GM12878 (cell line): ENCODE results near the gene DOLPP1. TPM values are rescaled to one million over a fixed set of nuclear protein-coding genes. Genes with fewer than 3 reads are reported as not detected.

Experiments
- ATAC-seq: fragments of 200-7000 bp; cut with Tn5 transposase; 3 replicates; pipeline ENCODE4 v1.9.1; 2020; ENCODE audit warnings: mild to moderate bottlenecking, moderate library complexity
- BruUV-seq: library from RNA; stranded (reverse); fragments of 400-500 nt; replicated peaks from 2 replicates; lab custom pipeline; 2021; lab: Mats Ljungman, UMichigan
- CTCF ChIA-PET: fragments of 300-600 bp; sonication (Branson Sonifier 250); formaldehyde crosslinking; extraction: SDS; loops from one replicate; lab custom pipeline; 2021; ENCODE audit warnings: inconsistent platforms; lab: Yijun Ruan, JAX
- POLR2A ChIA-PET: fragments of 350-600 bp; formaldehyde crosslinking; extraction: SDS; loops from one replicate; lab custom pipeline; 2021; ENCODE audit warnings: inconsistent platforms; lab: Charles Lee
- RAD21 ChIA-PET: fragments of 300-600 bp; sonication (Branson Sonifier 250); formaldehyde crosslinking; loops from one replicate; lab custom pipeline; 2023; ENCODE audit warnings: antibody characterized with exemption; ENCODE audit not compliant: unreplicated experiment; lab: Charles Lee
- SMC1A ChIA-PET: fragments of 300-600 bp; sonication (Branson Sonifier 250); formaldehyde crosslinking; loops from one replicate; lab custom pipeline; 2023; ENCODE audit not compliant: unreplicated experiment, uncharacterized antibody; lab: Charles Lee
- DNase-seq: peaks from one replicate; pipeline ENCODE4 v3.0.0-alpha.2; 2011; ENCODE audit warnings: low read depth, low spot score
- FAIRE-seq: peaks from 3 replicates; lab custom pipeline; 2011; peaks lifted over from hg19 to GRCh38; lab: Jason Lieb, UNC
- H2AFZ ChIP-seq: 2 replicates; pipeline ENCODE4 v1.6.0; 2011; ENCODE audit warnings: low read depth, low read length, control low read depth; ENCODE audit not compliant: control insufficient read depth
- H3K27ac ChIP-seq: 2 replicates; pipeline ENCODE4 v1.5.1; 2011; ENCODE audit warnings: control low read depth; ENCODE audit not compliant: control insufficient read depth, insufficient read depth
- H3K27me3 ChIP-seq, 2 experiments: replicated peaks in 1 of 2; 2 replicates each; pipeline versions ENCODE4 v1.6.0 to v1.6.1; 2011; ENCODE audit warnings: low read length in 1 of 2; ENCODE audit not compliant: control insufficient read depth in 2 of 2, insufficient read depth in 2 of 2
- H3K36me3 ChIP-seq, 2 experiments: 2 replicates each; pipeline ENCODE4 v1.5.1; 2011; ENCODE audit warnings: low read length in 1 of 2; ENCODE audit not compliant: control insufficient read depth in 2 of 2, insufficient read depth in 2 of 2
- H3K4me1 ChIP-seq: 2 replicates; pipeline ENCODE4 v1.6.1; 2011; ENCODE audit warnings: mild to moderate bottlenecking, low read length, moderate library complexity, mixed read lengths; ENCODE audit not compliant: control insufficient read depth, insufficient read depth
- H3K4me2 ChIP-seq: 2 replicates; pipeline ENCODE4 v1.6.0; 2011; ENCODE audit warnings: control low read depth; ENCODE audit not compliant: control insufficient read depth, insufficient read depth
- H3K4me3 ChIP-seq: fragments of 200-600 bp; sonication (generic); 2 replicates; pipeline ENCODE4 v1.5.1; 2016
- H3K79me2 ChIP-seq: 2 replicates; pipeline ENCODE4 v1.6.0; 2011; ENCODE audit warnings: low read length; ENCODE audit not compliant: control insufficient read depth, insufficient read depth
- H3K9ac ChIP-seq: 2 replicates; pipeline ENCODE4 v1.8.0; 2011; ENCODE audit warnings: low read length, control low read depth, mixed read lengths; ENCODE audit not compliant: control insufficient read depth, insufficient read depth
- H3K9me3 ChIP-seq: replicated peaks from 3 replicates; pipeline ENCODE4 v1.5.1; 2011; ENCODE audit warnings: mild to moderate bottlenecking, low read length; ENCODE audit not compliant: control insufficient read depth, insufficient read depth
- H4K20me1 ChIP-seq: 2 replicates; pipeline ENCODE4 v1.6.0; 2011; ENCODE audit not compliant: control insufficient read depth, insufficient read depth
- BMI1 ChIP-seq: fragments of 450-650 bp; IDR thresholded peaks from 2 replicates; pipeline ENCODE4 v1.6.1; 2016; ENCODE audit warnings: mild to moderate bottlenecking, moderate library complexity, borderline replicate concordance
- CEBPB ChIP-seq, 2 experiments: fragments of 150-350 bp in 1 of 2; IDR thresholded peaks; 2 replicates each; pipeline ENCODE4 v1.6.1; 2012 to 2014; ENCODE audit warnings: low read depth in 2 of 2, low read length in 2 of 2, borderline replicate concordance in 1 of 2, inconsistent platforms in 1 of 2
- EGR1 ChIP-seq, 2 experiments: IDR thresholded peaks; 1 replicate in 1 of 2; 2 replicates in 1 of 2; pipeline ENCODE4 v1.6.1; 2011 to 2012; ENCODE audit warnings: low read depth in 2 of 2, low read length in 2 of 2, borderline replicate concordance in 1 of 2, mild to moderate bottlenecking in 1 of 2, moderate library complexity in 1 of 2
- IKZF2 ChIP-seq, 2 experiments: fragments of 450-650 bp; IDR thresholded peaks; 2 replicates each; pipeline ENCODE4 v1.6.1; 2017; ENCODE audit warnings: mild to moderate bottlenecking in 2 of 2, moderate library complexity in 2 of 2
- JUND ChIP-seq: IDR thresholded peaks from 2 replicates; pipeline ENCODE4 v1.6.1; 2012; ENCODE audit warnings: low read depth, mild to moderate bottlenecking, low read length, improper control_type of control experiment, moderate library complexity
- LARP7 ChIP-seq: fragments of 450-650 bp; IDR thresholded peaks from 2 replicates; pipeline ENCODE4 v1.6.1; 2017; ENCODE audit warnings: mild to moderate bottlenecking
- MEF2A ChIP-seq: IDR thresholded peaks from 2 replicates; pipeline ENCODE4 v1.6.1; 2011; ENCODE audit warnings: low read depth, mild to moderate bottlenecking, low read length, moderate library complexity; ENCODE audit not compliant: insufficient read depth
- NRF1 ChIP-seq: conservative IDR thresholded peaks from 2 replicates; pipeline ENCODE4 v1.6.1; 2011; ENCODE audit warnings: mild to moderate bottlenecking, low read depth, low read length, improper control_type of control experiment
- PAX5 ChIP-seq: IDR thresholded peaks from 2 replicates; pipeline ENCODE4 v1.6.1; 2011; ENCODE audit warnings: low read depth, low read length, borderline replicate concordance
- RBBP5 ChIP-seq: fragments of 200-600 bp; sonication (generic); conservative IDR thresholded peaks from 2 replicates; pipeline ENCODE4 v1.6.1; 2016
- RFX5 ChIP-seq: IDR thresholded peaks from 2 replicates; pipeline ENCODE4 v1.6.1; 2011; ENCODE audit warnings: low read depth, low read length, improper control_type of control experiment
- TCF3 ChIP-seq: IDR thresholded peaks from 2 replicates; pipeline ENCODE4 v1.6.1; 2012; ENCODE audit warnings: low read depth, mild to moderate bottlenecking, low read length, borderline replicate concordance; ENCODE audit not compliant: insufficient read depth
- WGBS: methylation state at CpG from one replicate; pipeline ENCODE4 v1.1.6; 2016; ENCODE audit warnings: low lambda C conversion rate; ENCODE audit not compliant: insufficient replicate concordance, insufficient coverage; ENCODE audit errors: missing lambda C conversion rate; 5-methylcytosine and 5-hydroxymethylcytosine counted together
- in situ Hi-C: fragments of 300-500 bp; cut with MboI; formaldehyde crosslinking; loops from 9 replicates; pipeline ENCODE4 v1.14.3; 2018; ENCODE audit warnings: mixed read lengths
- intact Hi-C: fragments of 100-400 bp; cut with micrococcal nuclease; formaldehyde crosslinking; loops from one replicate; pipeline ENCODE4 v1.14.2; 2022; ENCODE audit not compliant: unreplicated experiment
- polyA plus RNA-seq, 11 experiments: library from polyadenylated mRNA; depleted of rRNA in 4 of 11; unstranded in 6 of 11; stranded (reverse) in 5 of 11; fragments of >200 nt; fragmentation: Nextera tagmentation in 4 of 11; fragmentation: Illumina TruSeq in 1 of 11; extraction: Ambion mirVana in 4 of 11; extraction: Trizol in 1 of 11; gene quantifications; 1 replicate in 1 of 11; 2 replicates in 10 of 11; pipeline versions ENCODE4 v1.2.1 to v1.2.3, GENCODE V29; 2011 to 2016; ENCODE audit warnings: inconsistent platforms in 2 of 11, missing spikeins in 2 of 11, low read depth in 1 of 11
- total RNA-seq, 4 experiments: library from RNA; depleted of rRNA in 3 of 4; stranded (reverse); fragments of >200 nt in 3 of 4; fragmentation: Illumina TruSeq in 1 of 4; extraction: Trizol in 1 of 4; gene quantifications; 2 replicates each; pipeline versions ENCODE4 v1.2.1 to v1.2.3, GENCODE V29; 2013 to 2021
- TF ChIP-seq, protein P1 (sequence below): fragments of 450-650 bp; IDR thresholded peaks from 2 replicates; pipeline ENCODE4 v1.6.1; 2017; ENCODE audit warnings: mild to moderate bottlenecking
- TF ChIP-seq, protein P2 (sequence below): fragments of 150-350 bp; IDR thresholded peaks from 2 replicates; pipeline ENCODE4 v1.6.1; 2016; ENCODE audit warnings: low read depth, low read length
- TF ChIP-seq, protein P3 (sequence below): fragments of 450-650 bp; conservative IDR thresholded peaks from 2 replicates; pipeline ENCODE4 v1.6.1; 2017; ENCODE audit warnings: mild to moderate bottlenecking, moderate library complexity

The DOLPP1 gene
- total and polyA plus RNA-seq, 10 of the 15 experiments (the other 5 are each of a cell fraction or from before 2014, with no cell fraction given) = 0.76 to 19.9 (median 13.4) TPM

DNA sequence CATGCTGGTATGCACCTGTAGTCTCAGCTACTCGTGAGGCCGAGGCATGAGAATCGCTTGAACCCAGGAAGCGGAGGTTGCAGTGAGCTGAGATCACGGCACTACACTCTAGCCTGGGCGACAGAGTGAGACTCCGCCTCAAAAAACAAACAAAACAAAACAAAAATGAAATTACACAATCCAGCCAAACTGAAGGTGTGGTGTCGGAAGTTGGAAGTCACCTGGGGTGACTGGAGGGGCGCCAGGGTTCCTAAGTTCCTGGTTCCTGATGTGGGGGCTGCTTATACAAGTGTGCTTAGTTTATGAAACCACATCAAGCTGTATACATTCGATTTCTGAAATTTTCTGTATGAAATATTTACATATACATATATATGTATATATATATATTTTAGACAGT, 3.7 kb upstream of the DOLPP1 start (continued):
- no peak for TF ChIP-seq PAX5
- no peak for TF ChIP-seq RBBP5
- no peak for TF ChIP-seq CEBPB (IDR thresholded peaks at IDR 0.05; ENCODE audit: borderline replicate concordance in 1 of 2, low read depth in 2 of 2, low read length in 2 of 2)
- TF ChIP-seq TCF3 = no peak
- TF ChIP-seq, all 136 proteins: peak for 0

DNA sequence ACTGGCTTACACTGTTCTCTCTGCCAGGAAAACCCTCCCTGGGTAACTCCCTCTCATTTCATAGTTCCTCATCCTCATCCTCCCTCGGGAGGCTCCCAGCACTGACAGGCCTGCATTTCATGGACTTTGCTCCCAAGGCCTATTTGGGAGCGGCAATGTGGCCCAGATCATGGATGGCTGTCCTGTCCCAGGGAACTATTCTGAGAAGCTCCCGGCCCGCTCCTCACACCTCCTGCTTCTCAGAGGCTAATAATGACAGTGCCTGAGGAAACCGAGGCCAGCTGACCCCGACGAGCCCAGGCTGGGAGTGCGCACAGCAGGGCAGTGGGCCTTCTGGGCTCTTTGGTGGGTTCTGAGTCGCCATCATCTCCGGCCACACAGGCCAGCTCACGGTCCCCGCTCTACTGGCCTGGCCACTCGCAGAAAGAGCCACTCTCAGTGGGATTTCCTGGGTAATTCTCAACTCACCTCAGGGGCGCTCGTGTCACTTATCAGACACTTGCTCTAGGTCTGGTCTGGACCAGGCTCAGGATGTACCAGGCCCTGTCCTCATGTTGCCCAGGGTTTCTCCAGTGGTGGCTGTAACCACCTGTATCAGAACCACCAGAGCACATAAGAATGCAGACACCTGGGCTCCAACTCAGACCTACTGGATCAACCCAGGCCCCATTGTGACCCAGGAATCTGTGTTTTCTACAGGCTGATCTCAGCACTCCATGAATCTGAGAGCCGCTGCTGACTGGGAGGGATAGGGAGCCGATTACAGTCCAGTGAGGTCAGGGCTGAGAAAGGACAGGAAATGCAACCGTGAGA, 2.0 kb upstream of the DOLPP1 start:
- SMC1A ChIA-PET = no interaction called here
- TF ChIP-seq NRF1 (no peak), LARP7 (no peak), IKZF2 (IDR thresholded peaks at IDR 0.05) (no peak), BMI1 (no peak), MEF2A (no peak), JUND (no peak), EGR1 (IDR thresholded peaks at IDR 0.05; ENCODE audit: borderline replicate concordance in 1 of 2, low read depth in 2 of 2, low read length in 2 of 2) (no peak), RFX5 (no peak)
- TF ChIP-seq, protein P1, sequence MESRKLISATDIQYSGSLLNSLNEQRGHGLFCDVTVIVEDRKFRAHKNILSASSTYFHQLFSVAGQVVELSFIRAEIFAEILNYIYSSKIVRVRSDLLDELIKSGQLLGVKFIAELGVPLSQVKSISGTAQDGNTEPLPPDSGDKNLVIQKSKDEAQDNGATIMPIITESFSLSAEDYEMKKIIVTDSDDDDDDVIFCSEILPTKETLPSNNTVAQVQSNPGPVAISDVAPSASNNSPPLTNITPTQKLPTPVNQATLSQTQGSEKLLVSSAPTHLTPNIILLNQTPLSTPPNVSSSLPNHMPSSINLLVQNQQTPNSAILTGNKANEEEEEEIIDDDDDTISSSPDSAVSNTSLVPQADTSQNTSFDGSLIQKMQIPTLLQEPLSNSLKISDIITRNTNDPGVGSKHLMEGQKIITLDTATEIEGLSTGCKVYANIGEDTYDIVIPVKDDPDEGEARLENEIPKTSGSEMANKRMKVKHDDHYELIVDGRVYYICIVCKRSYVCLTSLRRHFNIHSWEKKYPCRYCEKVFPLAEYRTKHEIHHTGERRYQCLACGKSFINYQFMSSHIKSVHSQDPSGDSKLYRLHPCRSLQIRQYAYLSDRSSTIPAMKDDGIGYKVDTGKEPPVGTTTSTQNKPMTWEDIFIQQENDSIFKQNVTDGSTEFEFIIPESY = no peak
- TF ChIP-seq, protein P2, sequence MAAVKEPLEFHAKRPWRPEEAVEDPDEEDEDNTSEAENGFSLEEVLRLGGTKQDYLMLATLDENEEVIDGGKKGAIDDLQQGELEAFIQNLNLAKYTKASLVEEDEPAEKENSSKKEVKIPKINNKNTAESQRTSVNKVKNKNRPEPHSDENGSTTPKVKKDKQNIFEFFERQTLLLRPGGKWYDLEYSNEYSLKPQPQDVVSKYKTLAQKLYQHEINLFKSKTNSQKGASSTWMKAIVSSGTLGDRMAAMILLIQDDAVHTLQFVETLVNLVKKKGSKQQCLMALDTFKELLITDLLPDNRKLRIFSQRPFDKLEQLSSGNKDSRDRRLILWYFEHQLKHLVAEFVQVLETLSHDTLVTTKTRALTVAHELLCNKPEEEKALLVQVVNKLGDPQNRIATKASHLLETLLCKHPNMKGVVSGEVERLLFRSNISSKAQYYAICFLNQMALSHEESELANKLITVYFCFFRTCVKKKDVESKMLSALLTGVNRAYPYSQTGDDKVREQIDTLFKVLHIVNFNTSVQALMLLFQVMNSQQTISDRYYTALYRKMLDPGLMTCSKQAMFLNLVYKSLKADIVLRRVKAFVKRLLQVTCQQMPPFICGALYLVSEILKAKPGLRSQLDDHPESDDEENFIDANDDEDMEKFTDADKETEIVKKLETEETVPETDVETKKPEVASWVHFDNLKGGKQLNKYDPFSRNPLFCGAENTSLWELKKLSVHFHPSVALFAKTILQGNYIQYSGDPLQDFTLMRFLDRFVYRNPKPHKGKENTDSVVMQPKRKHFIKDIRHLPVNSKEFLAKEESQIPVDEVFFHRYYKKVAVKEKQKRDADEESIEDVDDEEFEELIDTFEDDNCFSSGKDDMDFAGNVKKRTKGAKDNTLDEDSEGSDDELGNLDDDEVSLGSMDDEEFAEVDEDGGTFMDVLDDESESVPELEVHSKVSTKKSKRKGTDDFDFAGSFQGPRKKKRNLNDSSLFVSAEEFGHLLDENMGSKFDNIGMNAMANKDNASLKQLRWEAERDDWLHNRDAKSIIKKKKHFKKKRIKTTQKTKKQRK = no peak
- TF ChIP-seq, protein P3, sequence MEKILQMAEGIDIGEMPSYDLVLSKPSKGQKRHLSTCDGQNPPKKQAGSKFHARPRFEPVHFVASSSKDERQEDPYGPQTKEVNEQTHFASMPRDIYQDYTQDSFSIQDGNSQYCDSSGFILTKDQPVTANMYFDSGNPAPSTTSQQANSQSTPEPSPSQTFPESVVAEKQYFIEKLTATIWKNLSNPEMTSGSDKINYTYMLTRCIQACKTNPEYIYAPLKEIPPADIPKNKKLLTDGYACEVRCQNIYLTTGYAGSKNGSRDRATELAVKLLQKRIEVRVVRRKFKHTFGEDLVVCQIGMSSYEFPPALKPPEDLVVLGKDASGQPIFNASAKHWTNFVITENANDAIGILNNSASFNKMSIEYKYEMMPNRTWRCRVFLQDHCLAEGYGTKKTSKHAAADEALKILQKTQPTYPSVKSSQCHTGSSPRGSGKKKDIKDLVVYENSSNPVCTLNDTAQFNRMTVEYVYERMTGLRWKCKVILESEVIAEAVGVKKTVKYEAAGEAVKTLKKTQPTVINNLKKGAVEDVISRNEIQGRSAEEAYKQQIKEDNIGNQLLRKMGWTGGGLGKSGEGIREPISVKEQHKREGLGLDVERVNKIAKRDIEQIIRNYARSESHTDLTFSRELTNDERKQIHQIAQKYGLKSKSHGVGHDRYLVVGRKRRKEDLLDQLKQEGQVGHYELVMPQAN = no peak

More for the DNA sequence above, 2.0 kb upstream of the DOLPP1 start:
- no peak overlapping the region for H3K9ac ChIP-seq
- H2AFZ ChIP-seq = no peak overlapping the region
- ChIA-PET CTCF (no interaction called here), POLR2A (no interaction called here), RAD21 (no interaction called here)
- no peaks in the 10 kb centered on the region for H3K9me3 ChIP-seq
- H3K27me3 ChIP-seq = no peaks in the 10 kb centered on the region
- peaks cover 12% of the 10 kb centered on the region for H3K4me1 ChIP-seq
- in situ Hi-C loops = no loop called here
- no peak overlapping the region for H3K4me2 ChIP-seq
- no peak for FAIRE-seq
- WGBS = 72% methylated on average over 18 of the region's 18 CpGs
- H4K20me1 ChIP-seq = no peaks in the 10 kb centered on the region
- no TSS peak for BruUV-seq
- intact Hi-C loops = no loop called here
- peaks cover 17% of the 10 kb centered on the region for H3K79me2 ChIP-seq
- no peak overlapping the region for H3K27ac ChIP-seq
- no peak for ATAC-seq
- no peaks in the 10 kb centered on the region; a peak in 1 of 4 replicates for H3K36me3 ChIP-seq
- no peak for DNase-seq
- H3K4me3 ChIP-seq = no peak overlapping the region
